GM21786 (cell line): Measurements from ENCODE around the gene GPRASP2.

Source experiments
- ATAC-seq: cut with Tn5 transposase; IDR thresholded peaks from one replicate; pipeline ENCODE4 v1.9.1; 2021; ENCODE audit not compliant: unreplicated experiment

The GPRASP2 gene

DNA sequence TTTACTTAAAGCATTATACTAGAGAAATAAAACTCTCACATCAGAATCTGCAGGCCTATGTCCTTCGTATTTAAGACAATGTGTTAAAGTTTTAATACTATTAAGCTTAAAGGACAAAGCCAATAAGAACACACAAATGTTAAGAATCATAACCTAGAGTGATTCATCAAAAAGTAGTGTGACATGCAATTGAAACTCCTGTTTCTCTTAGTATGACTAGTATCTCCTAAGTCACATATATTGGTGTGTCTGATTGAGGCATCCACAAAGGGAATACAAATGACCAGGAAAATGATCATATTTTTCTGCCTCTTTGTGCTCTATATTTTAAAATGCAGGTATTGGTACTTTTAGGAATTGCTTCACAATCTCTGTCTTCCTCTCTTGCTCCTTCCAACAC is 32.1 kb downstream of the GPRASP2 start:
- no peak for ATAC-seq

- no peak for ATAC-seq
These were observed 33.2 kb downstream of the GPRASP2 start for GRCh38 chrX:102745513-102745856.

DNA sequence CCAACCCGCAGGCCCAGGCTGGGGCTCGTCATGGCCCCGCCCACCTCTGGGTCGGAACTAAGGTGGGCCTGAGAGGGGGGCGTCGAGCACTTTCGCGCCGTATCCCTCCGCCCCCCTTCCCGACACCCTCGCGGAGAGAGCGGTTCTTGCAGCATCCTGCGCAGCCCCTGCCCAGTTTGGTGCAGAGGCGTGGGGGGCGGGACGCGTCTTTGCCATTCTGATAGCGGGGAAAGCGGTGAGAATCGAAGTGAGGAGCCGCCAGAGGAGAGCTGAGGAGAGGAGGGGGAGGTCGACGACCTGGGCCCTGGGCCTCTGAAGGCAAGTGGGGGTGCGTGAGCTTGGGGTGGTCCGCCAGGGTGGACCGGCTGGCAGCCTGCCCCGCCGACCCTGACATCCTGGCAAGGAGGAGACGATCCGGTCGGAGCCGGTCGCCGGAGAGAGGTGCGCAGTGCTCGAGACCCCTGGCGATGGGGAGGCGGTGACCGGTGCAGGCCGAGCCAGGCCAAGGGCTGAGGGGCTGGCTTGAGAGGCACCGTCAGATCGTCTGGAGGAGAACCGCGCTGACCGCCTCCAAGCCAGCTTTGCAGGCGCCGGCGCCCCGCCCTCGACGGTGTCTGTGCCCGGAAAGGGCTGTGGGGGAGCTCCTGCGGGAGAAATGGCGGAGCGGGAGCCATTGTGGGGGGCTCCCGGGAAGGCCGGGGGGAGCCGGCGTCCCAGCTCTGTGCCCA is 33.8 kb downstream of the GPRASP2 start:
- no peak for ATAC-seq

- ATAC-seq = no peak
These were observed 53.0 kb downstream of the GPRASP2 start for GRCh38 chrX:102765217-102765616.

DNA sequence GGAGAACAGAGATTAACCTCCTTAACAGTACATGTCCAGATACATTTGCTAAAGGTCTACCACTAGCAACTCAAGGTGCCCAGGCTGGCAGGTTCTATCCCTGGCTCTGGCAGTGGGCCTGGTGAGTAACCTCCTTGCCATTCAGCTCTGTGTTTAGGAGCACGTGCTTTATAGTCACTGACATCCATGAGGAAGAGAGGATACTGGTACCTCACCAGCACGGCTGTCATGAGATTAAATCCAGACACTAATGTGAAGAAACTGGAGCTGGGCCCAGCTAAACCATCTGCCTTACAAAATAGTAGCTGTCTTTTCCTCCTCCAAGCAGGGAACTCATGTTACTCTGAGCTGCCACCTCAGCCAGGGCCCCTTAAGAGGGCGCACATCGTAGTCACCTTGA is 53.6 kb downstream of the GPRASP2 start:
- ATAC-seq = no peak

- no peak for ATAC-seq
These were observed 55.0 kb downstream of the GPRASP2 start for GRCh38 chrX:102767287-102767686.
